Posterior vena cava (tissue), 2 donors: ENCODE results near the gene IL36G. TPM values are rescaled to one million over a fixed set of nuclear protein-coding genes. Genes with fewer than 3 reads are reported as not detected.
A peak's percentile ranks its signal among the peaks of the same experiment; 100 is the strongest.
"Not testable (repeated sequence)": the region's sequence is repeated elsewhere in the genome, so short reads cannot be mapped to it uniquely, and the experiment has no call there.

Source experiments
- DNase-seq: peaks from one replicate; pipeline ENCODE4 v3.0.0-alpha.2; 2020; ENCODE audit warnings: low spot score
- intact Hi-C, 2 donors: fragments of 100-400 bp; cut with DNase I; formaldehyde crosslinking; loops; one replicate each; pipeline versions ENCODE4 v1.14.1 to v1.14.2; 2022 to 2023
- long read RNA-seq, 2 donors: library from polyadenylated mRNA; unstranded; transcript quantifications; one replicate each; pipeline ENCODE4 v2.0.0, GENCODE V29; 2020 to 2021
- total RNA-seq, 2 donors: library from RNA; stranded (reverse); fragmentation: NEBNext Ultra II Directional; extraction: Animal tissue kit (Norgen Biotek cat#: 25700); gene quantifications; one replicate each; pipeline ENCODE4 v1.2.1, GENCODE V29; 2021
- donor health status: DM: yes; HTN: yes; CAD: no.
- donor health status: DM: yes; HTN: yes; CAD: no.

The IL36G gene
- total RNA-seq: not detected
- long read RNA-seq, donor 1: 0 reads
- long read RNA-seq, donor 2: 0 reads

- intact Hi-C loops: no loop called here
- no peak for DNase-seq
Measured at GRCh38 chr2:112977559-112978056, at the start of gene IL36G. TSS of gene IL36G (plus strand) at chr2:112978006. CDS start at chr2:112978639, 633 bp downstream.

DNA sequence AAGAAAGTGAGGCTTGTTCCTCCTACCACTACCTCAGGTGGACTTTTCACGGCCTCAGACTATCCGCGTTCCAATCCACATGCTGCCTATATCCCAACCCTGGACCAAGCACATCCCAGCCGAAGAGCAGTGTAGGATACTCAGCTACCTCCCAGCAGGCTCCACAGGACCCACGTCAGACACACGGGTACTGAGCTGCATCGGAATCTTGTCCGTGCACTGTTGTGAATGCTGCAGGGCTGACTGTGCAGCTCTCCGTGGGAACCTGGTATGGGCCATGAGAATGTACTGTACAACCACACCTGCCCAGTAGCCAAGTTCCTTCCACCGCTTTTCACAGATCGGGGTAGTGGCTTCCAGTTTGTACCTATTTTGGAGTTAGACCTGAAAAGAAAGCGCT, 44.5 kb upstream of the IL36G start:
- DNase-seq: no peak
- intact Hi-C loops: no loop called here

DNA sequence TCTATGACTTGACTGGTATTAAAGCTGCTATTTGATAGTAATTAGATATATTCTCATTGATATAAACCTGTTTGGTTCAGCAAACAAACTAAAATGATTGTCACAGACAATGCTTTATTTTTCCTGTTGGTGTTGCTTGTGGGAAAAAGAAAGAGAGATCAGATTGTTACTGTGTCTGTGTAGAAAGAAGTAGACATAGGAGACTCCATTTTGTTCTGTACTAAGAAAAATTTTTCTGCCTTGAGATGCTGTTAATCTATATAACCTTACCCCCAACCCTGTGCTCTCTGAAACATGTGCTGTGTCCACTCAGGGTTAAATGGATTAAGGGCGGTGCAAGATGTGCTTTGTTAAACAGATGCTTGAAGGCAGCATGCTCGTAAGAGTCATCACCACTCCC, 43.7 kb upstream of the IL36G start:
- intact Hi-C loops, DNase-seq: not testable (repeated sequence)

GRCh38 chr2:112936927-112937232, 40.9 kb upstream of the IL36G start:
- no peak for DNase-seq

DNA sequence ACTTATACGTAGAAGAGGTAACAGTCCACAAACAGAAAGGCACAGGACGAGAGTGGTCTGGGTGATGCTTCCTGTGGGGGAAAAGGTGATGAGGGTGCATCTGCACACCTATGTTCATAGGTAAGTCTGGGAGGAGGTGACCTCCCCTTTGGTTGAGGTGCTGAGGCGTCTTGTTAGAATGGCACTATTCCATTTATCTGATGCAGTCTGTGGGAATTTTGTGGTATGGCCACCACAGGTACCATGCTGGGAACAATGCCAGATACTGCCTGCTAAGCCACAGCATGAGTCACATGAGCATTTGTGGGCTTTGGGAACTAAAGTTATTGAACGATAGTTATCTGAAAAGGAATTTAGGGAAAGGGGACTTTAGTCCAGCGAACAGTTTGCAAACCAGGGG, 38.9 kb upstream of the IL36G start:
- intact Hi-C loops: no loop called here
- no peak for DNase-seq

More at GRCh38 chr2:112936927-112937232, 40.9 kb upstream of the IL36G start:
- intact Hi-C loops: no loop called here

- no peak for DNase-seq
- intact Hi-C loops: no loop called here
Measured at GRCh38 chr2:112939425-112939824, 38.4 kb upstream of the IL36G start.

DNA sequence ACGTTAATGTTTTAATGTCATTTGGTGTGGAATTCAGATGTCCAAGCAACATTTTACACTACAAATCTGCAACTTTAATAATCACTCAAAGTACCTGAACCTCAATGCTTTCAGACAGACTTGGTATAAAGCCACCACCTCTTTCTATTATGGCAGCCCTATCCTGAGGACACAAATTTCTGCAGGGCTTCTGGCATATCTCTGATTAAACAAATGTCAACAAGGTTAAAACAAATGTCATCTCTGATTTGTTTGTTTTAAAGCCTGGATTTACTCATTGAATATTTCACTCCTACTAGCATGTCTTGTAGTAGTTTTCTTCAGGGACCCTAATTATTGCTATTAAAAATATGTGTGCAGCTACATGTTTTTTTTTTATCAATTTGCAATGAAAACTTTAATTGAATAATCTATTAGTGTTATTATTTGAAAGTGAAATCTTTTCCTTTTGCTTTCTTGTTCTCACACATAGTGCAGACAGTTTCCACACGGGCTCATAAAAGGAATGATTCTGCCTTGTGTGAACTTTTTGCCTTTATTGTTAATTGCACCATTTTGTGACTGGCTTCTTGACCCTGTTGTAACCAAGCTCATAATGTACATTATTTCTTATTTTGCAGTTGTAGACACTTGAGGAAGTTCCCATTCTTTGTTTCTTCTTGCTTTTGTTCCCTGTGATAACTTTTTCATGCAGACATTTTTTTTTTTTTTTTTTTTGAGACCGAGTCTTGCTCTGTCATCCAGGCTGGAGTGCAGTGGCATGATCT, 36.8 kb upstream of the IL36G start:
- intact Hi-C loops: no loop called here
- DNase-seq: no peak

DNA sequence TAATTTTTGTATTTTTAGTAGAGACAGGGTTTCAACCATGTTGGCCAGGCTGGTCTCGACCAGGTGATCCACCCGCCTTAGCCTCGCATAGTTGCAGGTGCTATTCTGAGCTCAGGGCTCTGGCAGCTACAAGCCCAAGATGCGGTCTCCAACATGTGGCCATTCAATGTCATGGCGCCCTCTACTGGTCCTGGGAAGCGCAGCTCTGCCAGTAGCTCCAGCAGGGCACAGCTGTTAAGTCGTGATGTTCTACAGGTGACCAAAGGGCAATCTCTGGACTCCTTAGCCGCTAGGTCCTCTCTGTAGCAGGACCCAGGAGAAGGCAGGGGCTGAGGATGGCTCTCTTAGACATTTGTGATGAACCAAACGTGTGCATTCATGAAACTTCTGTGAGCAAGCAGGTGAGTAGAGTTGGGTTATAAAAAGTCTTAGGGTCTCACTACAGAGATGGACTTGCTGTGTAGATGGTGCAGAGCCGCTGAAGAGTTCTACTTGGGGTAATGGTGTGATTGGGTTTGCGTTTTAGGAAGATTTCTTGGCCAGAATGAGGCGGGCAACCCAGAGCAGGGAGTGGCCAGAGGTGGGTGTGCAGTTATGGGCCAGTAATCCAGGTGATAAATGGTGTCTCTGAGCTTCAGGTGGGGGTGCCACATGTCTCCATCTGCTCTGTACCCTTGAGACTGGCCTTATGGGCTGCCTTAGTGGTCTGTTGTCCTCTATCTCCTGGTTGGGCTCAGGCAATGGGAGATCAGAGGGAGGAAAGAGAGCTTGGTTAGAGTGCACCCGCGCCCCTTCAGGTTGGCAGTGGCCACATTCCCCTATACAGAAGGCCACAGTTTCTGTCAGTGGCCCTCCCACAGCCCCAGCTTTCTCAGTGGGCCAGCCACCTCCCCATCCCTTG, 35.8 kb upstream of the IL36G start:
- intact Hi-C loops: no loop called here
- peak; percentile 88 for DNase-seq

DNA sequence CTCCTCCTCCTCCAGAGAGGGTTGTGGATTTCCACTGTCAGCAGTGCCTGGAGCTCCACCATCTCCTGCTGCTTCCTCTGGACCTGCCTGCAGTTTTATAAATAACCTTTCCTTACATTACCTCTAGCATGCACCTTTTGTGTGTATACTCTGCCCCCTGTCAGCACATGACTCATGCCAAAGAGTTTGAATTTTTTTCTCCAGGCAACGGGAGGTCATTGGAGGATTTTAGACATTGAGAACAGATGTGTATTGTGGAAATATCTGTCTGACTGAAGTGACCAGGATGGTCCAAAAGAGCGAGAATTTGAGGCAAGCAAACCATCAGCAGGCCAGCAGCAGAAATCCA, 35.2 kb upstream of the IL36G start:
- no peak for DNase-seq
- intact Hi-C loops: no loop called here

DNA sequence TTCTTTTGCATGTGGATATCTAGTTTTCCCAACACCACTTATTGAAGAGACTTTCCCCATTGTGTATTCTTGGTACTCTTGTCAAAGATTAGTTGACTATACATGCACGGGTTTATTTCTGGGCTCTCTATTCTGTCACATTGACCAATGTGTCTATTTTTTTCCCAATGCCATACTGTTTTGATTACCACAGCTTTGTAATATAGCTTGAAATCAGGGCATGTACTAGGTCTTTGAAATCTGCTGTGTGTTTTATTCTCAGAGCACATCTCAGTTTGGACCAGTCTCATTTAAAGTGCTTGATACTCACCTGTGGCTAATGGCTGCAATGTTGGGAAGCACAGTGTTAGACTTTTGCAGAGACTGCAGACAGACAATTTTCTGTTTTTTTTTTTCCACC, 32.8 kb upstream of the IL36G start:
- intact Hi-C loops: no loop called here
- DNase-seq: no peak

DNA sequence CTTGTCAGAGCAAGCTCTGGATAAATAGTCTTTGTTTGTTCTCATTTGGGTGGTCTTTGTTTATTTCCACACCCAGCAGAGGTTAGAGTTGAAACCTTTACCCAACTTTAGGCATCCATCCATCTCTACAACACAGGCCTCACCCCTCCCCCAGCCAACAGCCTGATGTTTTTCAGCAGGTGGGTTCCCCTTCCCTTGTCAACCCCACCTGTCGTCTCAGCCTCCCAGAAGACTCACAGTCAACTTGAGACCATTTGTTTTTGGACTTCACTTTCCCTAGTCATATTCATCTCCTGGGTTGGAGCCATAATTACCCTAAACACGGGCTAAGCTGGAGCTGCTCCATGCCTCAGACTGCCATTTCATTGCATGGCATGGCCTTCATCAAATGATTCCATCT, 31.7 kb upstream of the IL36G start:
- DNase-seq: no peak
- intact Hi-C loops: no loop called here

DNA sequence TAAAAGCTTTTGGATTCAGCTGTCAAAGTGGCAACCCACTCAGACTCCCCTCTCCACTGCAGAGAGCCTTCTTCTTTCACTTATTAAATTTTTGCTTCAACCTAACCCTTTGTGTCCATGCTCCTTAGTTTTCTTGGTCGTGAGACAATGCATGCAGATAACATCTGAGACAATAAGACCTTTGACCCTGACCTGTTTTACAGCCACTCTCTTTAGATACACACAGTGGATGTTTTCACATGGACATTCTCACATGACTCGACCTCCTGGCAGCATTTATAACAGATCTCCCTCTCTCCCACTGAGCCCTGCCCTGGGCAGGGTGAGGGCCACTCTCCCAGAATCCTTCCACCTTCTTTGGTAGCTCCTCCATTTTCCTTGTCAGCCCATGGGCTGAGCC, 30.4 kb upstream of the IL36G start:
- intact Hi-C loops: no loop called here

GRCh38 chr2:112949456-112949855, 28.4 kb upstream of the IL36G start:
- intact Hi-C loops: no loop called here
- DNase-seq: no peak

More for the DNA sequence above, 30.4 kb upstream of the IL36G start:
- DNase-seq: no peak

DNA sequence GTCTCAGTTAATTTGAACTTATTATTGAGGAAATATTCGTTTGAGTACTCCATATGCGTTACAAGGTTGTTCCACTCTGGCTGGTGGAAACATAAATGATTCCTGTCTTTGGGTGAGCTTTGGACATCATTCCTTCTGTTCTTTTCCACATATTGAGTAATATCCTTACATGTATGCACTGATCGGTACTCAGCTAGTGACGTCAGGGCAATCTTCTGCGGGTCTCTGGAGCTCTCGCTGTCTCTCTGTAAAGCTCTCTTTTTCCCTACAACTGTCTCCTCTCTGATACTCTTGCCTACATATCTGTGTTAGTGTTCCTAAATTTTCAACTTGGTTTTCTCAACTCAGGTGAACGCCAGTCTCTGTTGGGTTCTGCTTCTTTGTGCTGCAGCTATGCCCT, 23.4 kb upstream of the IL36G start:
- intact Hi-C loops: no loop called here
- no peak for DNase-seq

DNA sequence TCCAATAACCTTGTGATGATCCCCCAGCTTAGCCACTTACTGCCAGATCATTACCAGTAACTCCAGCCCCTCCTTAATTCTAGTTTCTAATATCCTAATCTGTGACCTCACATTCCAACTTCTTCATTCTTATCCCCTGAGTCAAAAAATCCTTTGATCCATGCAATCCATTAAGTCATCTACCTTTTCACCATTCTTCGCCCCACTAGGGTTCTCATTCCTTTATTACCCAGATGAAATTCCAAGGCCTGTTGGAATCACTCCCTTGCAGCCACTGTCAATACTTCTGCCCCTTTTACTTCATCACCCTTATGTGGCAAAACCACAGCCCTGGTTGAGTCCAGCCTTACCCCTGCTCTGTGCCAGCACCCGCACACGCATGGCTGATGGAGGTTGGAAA, 20.3 kb upstream of the IL36G start:
- DNase-seq: no peak
- intact Hi-C loops: no loop called here

DNA sequence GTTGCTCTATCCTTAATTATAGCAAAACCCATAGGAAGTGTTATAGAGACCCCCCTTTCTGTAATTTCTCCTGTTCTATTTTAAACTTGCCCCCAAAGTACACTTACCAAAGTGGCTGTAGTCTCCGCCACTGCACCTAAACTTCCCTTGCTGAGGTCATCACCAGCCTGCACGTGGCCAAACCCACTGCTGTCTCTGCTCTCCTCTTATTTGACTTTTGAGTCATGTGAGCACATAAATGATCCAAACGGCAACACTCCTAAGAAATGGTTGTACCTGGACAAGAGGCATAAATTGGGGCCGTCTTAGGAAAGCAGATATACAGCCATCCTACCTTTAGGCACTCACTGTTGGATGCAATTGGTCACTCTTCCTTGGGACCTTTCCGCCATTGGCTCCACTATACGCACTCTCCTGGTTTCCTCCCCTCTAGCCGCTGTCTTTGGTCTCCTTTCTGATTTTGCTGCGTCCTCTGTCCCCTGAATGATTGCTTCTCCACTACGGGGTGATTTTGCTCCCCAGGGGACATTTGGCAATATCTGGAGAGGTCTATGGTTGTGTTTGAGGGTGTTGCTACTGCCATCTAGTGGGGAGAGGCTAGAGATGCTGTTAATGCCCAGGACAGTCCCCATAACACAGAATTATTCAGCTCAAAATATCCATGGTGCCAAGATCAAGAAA, 19.2 kb upstream of the IL36G start:
- intact Hi-C loops: no loop called here
- no peak for DNase-seq

- DNase-seq: no peak
- intact Hi-C loops: no loop called here
Measured at GRCh38 chr2:112959109-112959812, 18.5 kb upstream of the IL36G start.

DNA sequence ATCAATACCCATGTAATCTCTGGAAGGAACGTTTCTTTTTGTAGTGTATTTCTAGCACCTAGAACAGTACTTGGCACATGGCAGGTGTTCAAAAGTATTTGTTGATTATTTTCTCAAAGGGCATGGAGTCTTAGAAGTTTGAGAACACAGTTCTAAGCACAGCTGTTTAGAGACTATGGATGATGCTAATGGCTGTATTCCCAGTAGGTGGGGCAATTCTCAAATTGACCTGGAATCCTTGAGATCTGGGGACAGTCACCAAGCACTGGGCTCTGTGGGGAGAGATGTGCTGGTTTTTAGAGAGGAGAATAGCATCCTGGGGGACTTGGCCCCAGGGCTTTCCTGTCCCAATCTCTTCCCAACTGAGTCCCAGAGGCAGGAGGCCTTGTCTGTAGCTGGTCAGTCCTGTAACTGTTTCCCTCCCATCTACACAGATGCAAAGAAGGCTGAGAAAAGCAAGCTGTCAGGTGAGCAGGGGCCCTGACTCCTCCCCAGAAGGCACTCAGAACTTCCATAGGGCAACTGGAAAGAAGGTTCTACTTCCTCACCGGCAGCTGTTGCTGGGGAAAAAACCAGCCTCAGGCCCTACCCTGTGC, 17.5 kb upstream of the IL36G start:
- DNase-seq: no peak

More for the DNA sequence above, 17.5 kb upstream of the IL36G start:
- intact Hi-C loops: no loop called here
